ENCODE results near the gene BCS1L.

DNA sequence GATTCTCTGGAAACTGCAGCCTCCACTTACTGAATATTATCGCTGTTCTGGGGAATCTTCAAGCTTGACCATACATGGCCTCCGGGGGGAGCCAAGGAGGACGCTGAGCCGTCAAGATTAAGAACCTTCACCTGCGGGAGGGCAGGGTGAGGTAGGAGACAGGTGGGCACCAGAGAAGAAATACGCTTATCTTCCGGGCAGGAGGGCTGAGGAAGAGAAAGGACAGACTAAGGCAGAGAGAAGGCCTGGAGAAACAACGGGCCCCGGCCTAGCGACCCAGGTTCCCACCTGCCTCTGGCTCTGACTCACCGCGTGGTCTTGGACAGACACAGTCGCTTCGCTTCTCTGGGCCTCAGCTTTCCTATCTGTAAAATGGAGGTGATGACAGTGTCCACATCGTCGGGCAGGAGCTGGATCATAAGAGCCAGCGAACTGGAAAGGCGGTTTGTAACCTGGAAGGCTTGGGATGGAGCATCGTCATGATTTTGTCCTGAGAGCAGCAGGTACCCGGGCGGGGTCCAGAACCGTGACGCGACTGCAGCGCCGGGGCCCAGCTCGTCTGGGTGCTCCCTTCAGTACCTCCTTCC is 719 bp upstream of the BCS1L start:
- TF ChIP-seq, protein P1, sequence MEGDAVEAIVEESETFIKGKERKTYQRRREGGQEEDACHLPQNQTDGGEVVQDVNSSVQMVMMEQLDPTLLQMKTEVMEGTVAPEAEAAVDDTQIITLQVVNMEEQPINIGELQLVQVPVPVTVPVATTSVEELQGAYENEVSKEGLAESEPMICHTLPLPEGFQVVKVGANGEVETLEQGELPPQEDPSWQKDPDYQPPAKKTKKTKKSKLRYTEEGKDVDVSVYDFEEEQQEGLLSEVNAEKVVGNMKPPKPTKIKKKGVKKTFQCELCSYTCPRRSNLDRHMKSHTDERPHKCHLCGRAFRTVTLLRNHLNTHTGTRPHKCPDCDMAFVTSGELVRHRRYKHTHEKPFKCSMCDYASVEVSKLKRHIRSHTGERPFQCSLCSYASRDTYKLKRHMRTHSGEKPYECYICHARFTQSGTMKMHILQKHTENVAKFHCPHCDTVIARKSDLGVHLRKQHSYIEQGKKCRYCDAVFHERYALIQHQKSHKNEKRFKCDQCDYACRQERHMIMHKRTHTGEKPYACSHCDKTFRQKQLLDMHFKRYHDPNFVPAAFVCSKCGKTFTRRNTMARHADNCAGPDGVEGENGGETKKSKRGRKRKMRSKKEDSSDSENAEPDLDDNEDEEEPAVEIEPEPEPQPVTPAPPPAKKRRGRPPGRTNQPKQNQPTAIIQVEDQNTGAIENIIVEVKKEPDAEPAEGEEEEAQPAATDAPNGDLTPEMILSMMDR (conservative IDR thresholded peaks at IDR 0.05) = peak; percentile 72
- no peak for TF ChIP-seq EZH2 (IDR thresholded peaks at IDR 0.05; ENCODE audit: low read depth)
